Measurements from ENCODE around the gene BAD.
"Not testable (repeated sequence)": the region's sequence is repeated elsewhere in the genome, so short reads cannot be mapped to it uniquely, and the experiment has no call there.

- TF ChIP-seq CTCF (IDR thresholded peaks at IDR 0.05 in 8 of 11, conservative IDR thresholded peaks at IDR 0.05 in 3 of 11); POLR2A (IDR thresholded peaks at IDR 0.05): not testable (repeated sequence)
- peak in 2 of 3 donors; percentile 32 to 53 for TF ChIP-seq POLR2AphosphoS5 (IDR thresholded peaks at IDR 0.05)
These were observed 39.5 kb upstream of the BAD start for GRCh38 chr11:64323984-64324383.

All from spleen (tissue), 7 donors.